HG03039 (cell line): ENCODE measurements around the gene IL1RAPL1.

Experiments
- ATAC-seq: cut with Tn5 transposase; IDR thresholded peaks from one replicate; pipeline ENCODE4 v1.9.1; 2021; ENCODE audit warnings: mild to moderate bottlenecking, moderate library complexity; ENCODE audit not compliant: unreplicated experiment

The IL1RAPL1 gene

DNA sequence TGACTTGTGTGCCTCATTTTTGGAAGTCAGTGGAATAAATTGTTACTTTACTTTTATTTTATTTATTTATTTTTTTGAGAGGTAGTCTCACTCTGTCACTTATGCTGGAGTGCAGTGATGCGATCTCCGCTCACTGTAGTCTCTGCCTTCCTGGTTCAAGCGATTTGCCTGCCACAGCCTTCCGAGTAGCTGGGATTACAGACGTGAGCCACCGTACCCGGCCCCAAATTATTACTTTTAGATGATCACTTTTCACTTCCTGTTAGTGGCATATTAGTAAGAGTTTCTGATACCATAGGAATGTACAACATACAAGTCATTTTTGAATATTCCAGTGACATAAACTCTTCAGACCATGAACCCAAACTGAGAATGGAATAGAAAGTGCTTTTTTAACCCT is 1017.1 kb downstream of the IL1RAPL1 start:
- no peak for ATAC-seq

DNA sequence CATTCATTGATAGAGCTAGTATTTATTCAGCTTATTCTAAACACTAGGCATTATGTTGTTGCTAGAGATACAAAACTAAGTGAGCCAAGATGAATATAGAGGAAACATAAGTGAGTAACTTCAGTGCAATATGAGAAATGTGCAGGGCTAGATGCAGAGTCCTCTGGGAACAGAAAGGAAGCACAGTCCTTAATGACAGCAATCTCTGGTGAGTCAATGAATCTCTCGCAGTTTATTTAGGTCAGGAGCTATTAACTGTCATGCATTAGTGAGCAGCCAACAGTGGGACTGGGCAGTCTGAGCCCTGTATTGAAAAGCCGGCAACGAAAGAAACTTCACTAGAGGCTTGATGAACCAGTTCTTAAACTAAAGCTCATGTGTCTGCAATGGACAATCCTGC is 1030.0 kb downstream of the IL1RAPL1 start:
- no peak for ATAC-seq

DNA sequence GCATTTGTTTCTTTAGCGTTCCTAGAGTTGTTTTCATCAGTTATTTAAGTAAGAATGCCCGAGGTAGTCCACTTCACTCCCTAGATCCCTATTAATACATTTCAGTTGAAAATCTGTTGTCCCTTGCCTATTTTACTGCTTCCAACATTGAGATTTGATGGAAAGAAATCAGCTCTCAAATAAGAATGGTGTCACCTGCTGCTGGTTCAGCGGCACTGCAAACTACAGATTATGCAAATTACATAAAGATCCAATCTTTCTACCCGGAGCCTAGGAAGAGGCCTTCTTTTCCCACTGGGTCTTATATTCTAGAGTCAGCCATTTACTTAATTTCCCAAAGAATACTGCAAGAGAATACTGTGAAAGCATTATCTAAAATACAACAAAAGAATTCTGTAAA is 1030.5 kb downstream of the IL1RAPL1 start:
- no peak for ATAC-seq

DNA sequence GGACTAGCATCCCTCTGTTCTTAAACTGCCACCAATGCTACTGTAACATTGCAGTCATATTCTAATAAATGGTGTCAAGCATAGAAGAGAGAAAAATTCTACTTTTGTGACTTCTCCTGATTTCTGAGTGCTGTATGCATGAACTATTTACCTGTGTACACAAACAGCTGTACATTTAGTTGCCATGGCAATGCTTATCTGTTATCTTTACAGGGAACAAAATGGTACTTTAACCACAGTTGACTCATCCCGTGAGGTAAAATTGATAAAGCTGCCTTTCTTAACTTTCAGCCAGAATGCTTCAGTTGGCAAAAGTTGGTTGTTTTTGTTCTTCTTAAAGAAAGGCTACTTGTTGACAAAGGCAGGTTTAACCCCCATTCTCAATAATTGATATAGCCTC is 1040.6 kb downstream of the IL1RAPL1 start:
- ATAC-seq = no peak

DNA sequence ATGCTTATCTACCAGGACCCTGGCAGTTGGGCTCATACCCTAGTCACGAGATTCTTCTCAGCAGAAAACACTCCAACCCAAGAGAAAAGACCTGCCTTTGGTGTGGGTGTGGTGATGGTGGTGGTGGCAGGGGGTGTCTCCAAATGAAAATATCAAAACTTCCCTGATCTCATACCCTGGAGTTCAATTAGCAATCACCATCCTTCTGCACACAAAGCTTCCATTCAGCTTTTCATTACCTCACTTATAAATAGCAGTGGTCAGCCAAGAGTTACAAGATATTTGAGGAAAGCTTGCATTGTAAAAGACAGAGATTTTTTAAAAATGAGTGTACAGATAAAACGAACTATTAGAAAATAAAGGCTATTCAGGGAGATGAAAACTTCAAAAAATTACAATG is 1047.3 kb downstream of the IL1RAPL1 start:
- no peak for ATAC-seq

DNA sequence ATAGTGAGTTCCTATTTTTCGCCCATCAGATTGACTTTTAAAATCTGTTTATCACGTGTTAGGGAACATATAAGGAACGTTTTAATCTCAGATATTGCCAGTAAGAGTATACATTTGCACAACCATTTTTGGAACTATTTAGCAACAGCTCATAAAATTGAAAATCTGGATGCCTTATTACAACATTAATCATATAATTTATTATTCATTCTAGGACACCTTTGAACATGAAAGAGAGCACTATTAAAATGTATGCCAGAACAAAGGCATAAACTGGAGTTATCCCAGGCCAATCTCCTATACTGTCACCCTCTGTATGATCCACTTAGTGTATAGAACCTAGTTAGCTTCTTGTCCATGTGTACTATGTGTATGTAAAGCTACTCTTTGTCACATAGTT is 1049.1 kb downstream of the IL1RAPL1 start:
- ATAC-seq = no peak

DNA sequence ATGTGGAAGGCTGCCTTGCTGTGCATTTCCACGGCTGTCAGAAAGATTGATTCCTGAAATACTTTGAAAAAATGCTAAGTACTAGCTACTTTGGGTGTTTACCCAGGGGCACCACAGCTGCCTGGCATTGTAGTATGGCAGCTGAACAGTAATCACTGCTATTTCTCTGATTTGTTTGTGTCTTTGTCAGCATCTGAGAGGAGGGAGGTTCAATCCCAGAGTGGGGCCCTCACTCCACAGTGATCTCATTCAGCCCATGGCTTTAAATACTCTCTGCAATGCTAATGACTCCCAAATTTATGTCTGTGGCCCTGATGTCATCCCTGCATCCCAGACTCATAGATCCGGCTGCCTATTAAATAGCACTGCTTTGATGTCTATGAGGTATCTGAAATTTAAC is 1052.9 kb downstream of the IL1RAPL1 start:
- ATAC-seq = no peak

DNA sequence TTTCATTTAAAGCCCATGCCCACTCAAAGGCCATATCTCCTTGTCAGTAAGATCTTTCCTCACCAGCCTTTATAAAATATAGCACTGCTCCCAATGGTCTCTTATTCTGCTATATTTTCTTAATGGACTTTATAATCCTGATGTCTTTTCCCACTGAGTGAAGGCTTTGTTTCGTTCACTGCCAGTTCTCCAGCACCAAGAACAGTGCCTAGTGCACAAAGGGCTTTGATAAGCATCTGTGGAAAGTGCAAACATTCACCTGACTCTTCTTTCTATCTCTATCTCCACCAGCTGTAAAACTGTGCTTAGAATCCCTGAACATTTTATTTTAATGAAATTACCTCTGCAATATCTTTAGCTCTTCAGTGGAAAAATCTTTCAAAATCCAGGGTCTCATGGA is 1054.2 kb downstream of the IL1RAPL1 start:
- no peak for ATAC-seq

DNA sequence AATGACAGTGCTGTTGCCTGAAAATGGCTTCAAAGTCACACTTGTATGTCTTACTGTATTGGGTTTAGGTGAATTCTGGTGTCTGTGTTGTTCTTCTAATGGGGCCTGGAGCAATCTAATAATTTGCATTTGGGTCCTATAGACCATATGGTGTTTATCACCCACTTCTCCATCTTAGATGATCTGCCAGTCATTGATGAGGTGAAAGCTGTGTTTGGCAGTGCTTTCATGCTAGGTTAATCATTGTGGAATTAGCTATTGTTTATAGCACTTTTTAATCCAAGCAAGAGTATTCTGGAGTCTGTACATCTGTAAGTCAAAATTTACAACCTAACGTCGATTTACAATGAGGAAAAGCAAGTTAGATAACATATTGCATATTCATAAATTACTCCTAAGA is 1055.9 kb downstream of the IL1RAPL1 start:
- no peak for ATAC-seq

DNA sequence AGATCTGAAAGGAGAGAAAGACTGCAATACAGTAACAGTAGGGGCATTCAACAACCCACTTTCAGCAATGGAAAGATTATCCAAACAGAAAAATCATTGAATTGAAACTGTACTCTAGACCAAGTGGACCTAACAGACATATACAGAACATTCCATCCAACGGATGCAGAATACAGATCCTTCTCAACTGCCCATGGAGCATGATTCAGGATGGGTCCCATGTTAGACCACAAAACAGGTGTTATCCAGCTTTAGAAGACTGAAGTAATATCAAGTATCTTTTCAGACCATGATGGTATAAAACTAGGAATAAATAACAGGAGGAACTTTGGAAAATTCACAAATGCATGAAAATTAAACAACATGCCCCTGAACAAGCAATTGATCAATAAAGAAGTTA is 1060.9 kb downstream of the IL1RAPL1 start:
- no peak for ATAC-seq

DNA sequence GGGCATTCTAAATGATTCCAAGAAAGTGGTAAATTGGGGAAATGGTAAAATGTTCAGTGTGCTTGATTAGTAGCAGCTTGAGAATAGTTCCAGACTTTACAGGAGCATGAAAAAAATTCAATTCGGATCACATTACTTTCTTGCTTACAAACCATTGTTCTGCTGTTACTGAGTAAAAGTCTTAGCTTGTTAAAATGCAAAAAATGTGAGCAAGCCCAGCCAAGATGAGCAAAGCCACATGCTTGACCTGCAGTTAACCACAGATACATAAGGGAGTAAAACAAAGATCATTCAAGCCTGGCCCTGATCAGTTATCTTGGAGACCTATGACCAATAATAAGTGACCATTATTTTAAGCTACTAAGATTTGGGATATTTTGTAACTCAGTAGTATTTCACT is 1065.2 kb downstream of the IL1RAPL1 start:
- ATAC-seq = no peak

DNA sequence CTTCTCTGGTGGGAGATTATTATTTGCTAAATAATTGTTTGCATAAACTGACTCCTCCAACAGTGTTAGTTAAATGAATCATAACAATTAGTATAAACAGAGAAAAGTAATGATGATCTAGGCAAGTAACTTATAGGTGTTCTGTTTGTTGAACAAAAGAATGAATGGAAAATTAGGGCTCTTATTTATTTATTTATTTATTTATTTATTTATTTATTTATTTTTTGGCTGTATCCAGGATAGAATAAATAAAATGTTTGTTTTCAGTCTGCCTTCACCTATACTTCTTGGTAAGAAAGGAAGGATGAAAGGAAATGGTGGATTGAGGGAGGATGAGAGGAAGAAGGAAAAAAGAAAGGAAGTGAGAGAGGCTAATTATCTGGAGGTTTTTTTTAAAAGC is 1066.5 kb downstream of the IL1RAPL1 start:
- ATAC-seq = no peak

DNA sequence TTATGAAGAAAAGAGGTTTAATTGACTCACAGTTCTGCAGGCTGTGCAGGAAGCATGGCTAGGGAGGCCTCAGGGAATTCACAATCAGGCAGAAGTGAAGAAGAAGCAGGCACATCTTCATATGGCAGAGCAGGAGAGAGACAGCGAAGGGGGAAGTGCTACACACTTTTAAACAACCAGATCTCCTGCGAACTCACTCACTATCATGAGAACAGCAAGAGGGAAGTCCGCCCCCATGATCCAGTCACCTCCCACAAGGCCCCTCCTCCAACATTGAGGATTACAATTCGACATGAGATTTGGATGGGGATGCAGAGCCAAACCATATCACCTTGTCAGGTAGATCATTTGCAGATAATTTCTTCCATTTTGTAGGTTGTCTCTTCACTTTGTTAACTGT is 1072.7 kb downstream of the IL1RAPL1 start:
- no peak for ATAC-seq

DNA sequence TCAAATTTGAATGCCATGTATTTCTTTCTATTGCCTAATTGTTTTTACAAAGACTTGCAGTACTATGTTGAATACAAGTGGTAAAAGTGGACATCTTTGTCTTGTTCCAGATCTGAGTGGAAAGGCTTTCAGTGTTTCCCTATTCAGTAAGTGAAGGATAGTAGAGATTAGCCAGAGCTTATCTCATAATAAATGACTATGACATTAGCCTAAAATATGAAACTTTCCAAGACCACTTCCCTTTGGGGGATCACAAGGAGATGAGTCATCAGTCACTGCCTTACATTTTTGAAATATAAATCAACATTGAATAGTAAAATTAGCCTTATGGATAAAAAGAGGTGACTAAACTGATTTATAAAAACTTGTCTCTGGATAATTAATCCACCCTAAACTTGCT is 1074.0 kb downstream of the IL1RAPL1 start:
- ATAC-seq = no peak

DNA sequence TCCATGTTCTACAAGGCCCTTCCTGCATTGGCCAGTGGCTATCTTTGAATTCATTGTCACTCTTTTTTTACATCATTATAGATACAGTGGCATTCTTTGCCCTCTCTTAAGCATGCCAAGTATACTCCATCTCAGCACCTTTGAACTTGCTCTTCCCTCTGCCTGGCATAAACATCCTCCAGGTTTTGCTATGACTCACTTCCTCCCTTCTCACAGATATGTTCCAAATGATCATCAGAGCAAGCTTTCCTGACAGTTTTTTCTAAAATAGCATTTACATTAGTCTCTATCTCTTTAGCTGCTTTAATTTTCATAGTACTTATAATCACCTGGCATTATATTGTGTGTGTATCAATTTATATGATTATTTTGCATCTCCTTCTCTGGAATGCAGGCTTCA is 1074.9 kb downstream of the IL1RAPL1 start:
- ATAC-seq = no peak

DNA sequence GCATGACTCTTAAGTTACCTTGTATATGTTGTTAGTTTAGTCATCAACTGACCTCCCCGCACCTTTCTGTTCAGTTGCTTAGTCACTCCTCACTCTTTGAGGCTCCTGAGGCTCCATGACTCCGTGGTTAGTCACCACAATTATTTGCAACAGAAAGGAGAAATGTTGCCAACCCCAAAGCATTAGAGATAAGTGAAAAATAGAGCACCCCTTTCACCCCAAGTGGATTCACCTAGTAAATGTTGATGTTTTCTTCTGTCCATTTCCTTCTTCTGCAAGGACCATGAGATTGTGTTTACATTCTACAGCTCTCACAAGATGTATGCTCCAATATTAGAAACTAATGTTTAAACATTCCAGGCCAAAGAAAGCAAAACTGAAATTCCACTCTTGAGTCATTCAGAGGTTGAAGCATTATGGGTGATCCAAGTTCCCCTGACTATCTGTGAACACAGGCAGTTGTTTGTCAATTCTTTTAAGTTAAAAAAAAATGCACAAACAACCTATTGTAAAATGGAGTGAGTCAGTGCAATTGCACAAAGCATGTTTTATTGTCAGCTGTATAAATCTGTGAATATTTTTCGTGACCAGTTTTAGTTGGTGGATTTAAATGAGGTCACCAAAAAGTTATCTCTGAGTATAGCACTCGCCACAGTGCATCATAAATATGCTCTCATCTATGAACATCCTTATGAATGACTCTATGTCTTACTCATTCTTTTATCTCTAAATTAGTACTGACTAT is 1075.7 kb downstream of the IL1RAPL1 start:
- peak; percentile 78 for ATAC-seq

DNA sequence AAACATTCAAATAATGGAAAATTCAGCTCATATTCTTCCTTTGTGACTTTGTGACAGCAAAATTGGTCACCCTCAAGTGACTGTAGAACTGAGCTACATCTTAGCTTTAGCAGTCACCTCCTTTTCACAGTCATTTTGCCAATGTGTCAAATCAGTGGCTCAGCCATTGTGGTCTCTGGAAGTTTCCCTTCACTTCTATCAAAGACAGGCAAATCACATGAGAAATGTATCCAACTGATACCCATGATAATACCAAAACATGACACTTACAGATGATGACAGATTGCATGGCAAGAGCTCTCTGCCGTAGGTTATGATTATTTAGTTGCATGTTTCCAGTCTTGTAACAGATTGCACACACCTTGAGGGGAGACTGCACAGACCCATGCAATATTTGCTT is 1078.3 kb downstream of the IL1RAPL1 start:
- ATAC-seq = no peak

DNA sequence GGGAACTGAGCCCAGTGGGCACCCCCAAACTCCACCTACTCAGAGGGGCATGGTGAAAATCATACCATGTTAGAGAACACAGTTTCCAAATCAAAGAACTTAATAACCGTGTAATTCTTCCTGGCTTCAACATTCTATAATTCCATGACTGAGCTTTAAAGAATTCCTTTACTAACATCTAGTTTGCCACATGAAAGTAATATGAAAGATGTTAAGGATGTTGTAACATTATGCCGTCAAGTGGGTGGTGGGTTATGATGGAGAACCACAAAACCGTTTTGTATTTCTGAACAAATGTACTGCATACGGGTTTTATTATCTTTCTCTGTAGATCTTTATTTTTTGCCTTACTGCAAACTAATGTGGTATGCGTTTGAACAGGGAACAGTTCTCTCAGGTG is 1079.1 kb downstream of the IL1RAPL1 start:
- ATAC-seq = no peak

DNA sequence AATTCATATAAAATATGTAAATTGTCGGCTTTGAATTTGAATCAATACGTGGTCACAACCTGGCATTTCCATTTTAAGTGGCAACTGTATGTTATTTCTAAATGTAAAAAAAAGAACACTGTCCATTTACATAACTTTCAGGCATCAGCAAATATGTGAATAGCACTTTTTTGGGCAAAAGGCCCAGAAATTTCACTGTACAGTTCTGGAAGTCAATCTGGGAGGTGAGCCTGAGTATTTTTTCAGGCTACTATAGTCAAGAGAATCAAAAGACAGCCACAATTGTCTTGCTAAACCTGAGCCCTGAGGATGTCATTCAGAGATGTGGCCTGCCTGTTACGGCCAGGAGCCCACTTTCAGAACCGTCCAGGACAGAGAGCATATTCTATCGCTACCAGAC is 1084.2 kb downstream of the IL1RAPL1 start:
- no peak for ATAC-seq

DNA sequence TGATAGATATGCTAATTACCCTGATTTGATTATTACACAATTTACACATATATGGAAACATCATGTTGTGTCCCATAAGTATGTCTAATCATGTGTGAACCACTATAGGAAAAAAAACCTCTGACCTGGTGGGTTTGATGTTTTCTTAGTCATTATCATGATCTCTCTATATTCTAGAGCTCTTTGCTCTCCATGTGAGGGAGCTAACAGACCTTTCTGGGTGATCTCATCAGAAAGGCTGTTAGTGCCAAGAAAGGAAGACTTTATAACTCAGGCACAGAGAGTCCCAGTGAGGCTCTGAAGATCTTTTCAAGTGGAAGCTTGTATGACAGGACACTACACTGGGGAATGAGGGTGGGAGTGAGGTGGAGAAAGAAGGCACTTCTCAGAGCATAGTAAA is 1100.4 kb downstream of the IL1RAPL1 start:
- no peak for ATAC-seq

DNA sequence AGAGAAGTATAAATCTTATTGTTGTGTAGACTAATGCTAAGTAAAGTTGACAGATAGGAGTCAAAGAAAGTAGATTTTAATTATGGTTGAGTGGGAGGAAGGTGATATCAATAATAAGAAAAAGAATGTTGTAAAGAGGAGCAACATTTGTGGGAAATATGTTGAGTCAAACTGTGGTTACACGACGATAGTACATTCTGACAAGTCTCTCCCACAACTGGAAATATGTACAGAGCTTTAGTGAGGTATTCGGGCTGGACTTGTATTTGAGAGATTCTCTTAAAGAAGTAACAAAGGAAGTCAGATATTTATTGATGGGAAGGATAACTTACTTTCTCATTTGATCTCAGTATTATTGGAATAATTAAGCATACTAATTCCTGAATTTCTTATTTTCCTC is 1102.8 kb downstream of the IL1RAPL1 start:
- no peak for ATAC-seq

DNA sequence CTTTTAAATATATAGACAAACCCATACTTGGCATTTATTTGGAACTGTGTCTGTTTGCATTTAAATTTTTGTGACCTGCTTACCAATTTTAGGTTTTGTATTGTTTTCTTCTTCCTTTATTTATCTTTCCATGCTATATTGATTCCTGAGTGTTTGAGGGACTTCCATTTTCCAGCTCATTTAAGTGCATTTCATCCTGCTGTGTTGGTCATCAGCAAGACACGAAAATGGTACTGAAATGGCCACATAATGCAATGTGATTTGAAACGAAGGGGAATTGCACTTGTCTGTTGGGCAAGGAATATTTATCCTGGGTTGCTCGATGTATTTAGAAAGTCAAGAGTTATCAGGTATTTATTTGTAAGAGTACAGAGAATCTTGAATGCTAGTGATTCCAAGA is 1103.8 kb downstream of the IL1RAPL1 start:
- ATAC-seq = no peak

DNA sequence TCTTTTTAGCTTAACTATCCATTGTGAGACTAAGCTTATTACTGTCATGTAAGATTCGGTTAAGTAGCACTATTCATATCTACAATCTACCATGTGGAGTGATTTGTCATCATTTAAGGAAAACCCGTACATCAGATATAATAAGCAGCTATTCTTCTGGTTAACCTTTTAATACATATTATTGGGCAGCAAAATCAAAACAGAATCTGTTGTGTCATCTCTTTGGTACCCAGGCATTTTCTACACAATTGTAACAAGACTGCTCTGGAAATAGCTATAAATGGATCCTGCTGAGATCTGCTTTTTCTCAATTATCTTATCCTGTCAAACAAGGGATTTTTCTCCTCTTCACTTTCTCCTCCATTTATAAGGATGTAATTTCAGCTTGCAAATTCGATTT is 1106.7 kb downstream of the IL1RAPL1 start:
- ATAC-seq = no peak
